NOMO-1 treated with DMSO at 0.1 percent for 48 hours (cell line): Measurements from ENCODE around the gene KCNT2.
"Not testable (repeated sequence)": the region's sequence is repeated elsewhere in the genome, so short reads cannot be mapped to it uniquely, and the experiment has no call there.

Experiments
- DNase-seq: peaks from one replicate; lab custom pipeline; 2025; ENCODE audit not compliant: unreplicated experiment; lab: John Stamatoyannopoulos, UW

Gene KCNT2

GRCh38 chr1:196516373-196516772, 91.9 kb downstream of the KCNT2 start:
- no peak for DNase-seq

- no peak for DNase-seq
Measured at GRCh38 chr1:196515904-196516303, 92.3 kb downstream of the KCNT2 start.

- DNase-seq: no peak
Measured at GRCh38 chr1:196513821-196514220, 94.4 kb downstream of the KCNT2 start.

- DNase-seq: no peak
Measured at GRCh38 chr1:196510451-196510850, 97.8 kb downstream of the KCNT2 start.

- not testable (repeated sequence) for DNase-seq
Measured at GRCh38 chr1:196504224-196504623, 104.0 kb downstream of the KCNT2 start.

- no peak for DNase-seq
Measured at GRCh38 chr1:196502437-196502836, 105.8 kb downstream of the KCNT2 start.

- DNase-seq: no peak
Measured at GRCh38 chr1:196501760-196502428, 106.3 kb downstream of the KCNT2 start.

- DNase-seq: no peak
Measured at GRCh38 chr1:196497817-196498216, 110.4 kb downstream of the KCNT2 start.

- no peak for DNase-seq
Measured at GRCh38 chr1:196494766-196495165, 113.5 kb downstream of the KCNT2 start.

GRCh38 chr1:196493881-196494280, 114.4 kb downstream of the KCNT2 start:
- DNase-seq: no peak

- DNase-seq: no peak
Measured at GRCh38 chr1:196488579-196488978, 119.7 kb downstream of the KCNT2 start.

- no peak for DNase-seq
Measured at GRCh38 chr1:196486346-196486745, 121.9 kb downstream of the KCNT2 start.

GRCh38 chr1:196481616-196482015, 126.6 kb downstream of the KCNT2 start:
- DNase-seq: no peak

GRCh38 chr1:196477262-196477661, 131.0 kb downstream of the KCNT2 start:
- DNase-seq: no peak

GRCh38 chr1:196467230-196467925, 140.9 kb downstream of the KCNT2 start:
- DNase-seq: no peak

- DNase-seq: no peak
Measured at GRCh38 chr1:196466654-196467053, 141.6 kb downstream of the KCNT2 start.

- no peak for DNase-seq
Measured at GRCh38 chr1:196466166-196466565, 142.1 kb downstream of the KCNT2 start.

- DNase-seq: no peak
Measured at GRCh38 chr1:196464480-196464941, 143.7 kb downstream of the KCNT2 start.

GRCh38 chr1:196462086-196462485, 146.2 kb downstream of the KCNT2 start:
- no peak for DNase-seq

- no peak for DNase-seq
Measured at GRCh38 chr1:196461521-196461920, 146.7 kb downstream of the KCNT2 start.

GRCh38 chr1:196459383-196459782, 148.9 kb downstream of the KCNT2 start:
- DNase-seq: no peak

- no peak for DNase-seq
Measured at GRCh38 chr1:196454792-196455191, 153.4 kb downstream of the KCNT2 start.

- DNase-seq: no peak
Measured at GRCh38 chr1:196451103-196451502, 157.1 kb downstream of the KCNT2 start.
